Neural crest cell (in vitro differentiated cells): ENCODE data around the gene PELO. TPM values are rescaled to one million over a fixed set of nuclear protein-coding genes. Genes with fewer than 3 reads are reported as not detected.

Experiments used
- DNase-seq: peaks from one replicate; pipeline ENCODE4 v3.0.0; 2021; ENCODE audit warnings: low read depth, mixed read lengths, low spot score
- H3K27ac Mint-ChIP-seq: one replicate; pipeline ENCODE4 v1.8.0; 2021; ENCODE audit warnings: mild to moderate bottlenecking, mixed read lengths; ENCODE audit not compliant: unreplicated experiment
- H3K27me3 Mint-ChIP-seq: 2 replicates; pipeline ENCODE4 v1.8.0; 2021; ENCODE audit warnings: low read depth, mild to moderate bottlenecking, mixed read lengths
- H3K36me3 Mint-ChIP-seq: 2 replicates; pipeline ENCODE4 v1.8.0; 2021; ENCODE audit warnings: low read depth, mild to moderate bottlenecking, mixed read lengths
- H3K4me1 Mint-ChIP-seq: 2 replicates; pipeline ENCODE4 v1.8.0; 2021; ENCODE audit warnings: mixed read lengths
- H3K4me3 Mint-ChIP-seq: one replicate; pipeline ENCODE4 v1.8.0; 2021; ENCODE audit warnings: mild to moderate bottlenecking, mixed read lengths
- H3K9me3 Mint-ChIP-seq: 2 replicates; pipeline ENCODE4 v1.8.0; 2021; ENCODE audit warnings: mixed read lengths
- CTCF ChIP-seq: fragments of 200-600 bp; sonication (generic); conservative IDR thresholded peaks from 2 replicates; pipeline ENCODE4 v1.5.0; 2021; ENCODE audit warnings: antibody characterized with exemption, mild to moderate bottlenecking
- total RNA-seq: library from RNA; stranded (reverse); gene quantifications from 2 replicates; pipeline ENCODE4 v1.2.1, GENCODE V29; 2021

PELO gene
- total RNA-seq, 1 donor from 2014 or later: 11.8 TPM

GRCh38 chr5:52801329-52801728, 13.6 kb downstream of the PELO start:
- Mint-ChIP-seq H3K36me3 (peaks cover 5% of the 10 kb centered on the region), H3K4me1 (peaks cover 43% of the 10 kb centered on the region), H3K9me3 (no peaks in the 10 kb centered on the region), H3K27ac (peak overlapping the region; percentile 90), H3K4me3 (peak overlapping the region; percentile 95), H3K27me3 (no peaks in the 10 kb centered on the region)
- no peak for TF ChIP-seq CTCF
- no peak for DNase-seq

- no peaks in the 10 kb centered on the region for H3K27me3 Mint-ChIP-seq
- peak overlapping the region; percentile 95 for H3K4me3 Mint-ChIP-seq
- no peak for TF ChIP-seq CTCF
- peaks cover 5% of the 10 kb centered on the region for H3K36me3 Mint-ChIP-seq
- H3K27ac Mint-ChIP-seq: no peak overlapping the region
- H3K9me3 Mint-ChIP-seq: no peaks in the 10 kb centered on the region
- peaks cover 43% of the 10 kb centered on the region for H3K4me1 Mint-ChIP-seq
- DNase-seq: no peak
These were observed 14.7 kb downstream of the PELO start for GRCh38 chr5:52802272-52802973.

- no peak overlapping the region for H3K27ac Mint-ChIP-seq
- no peaks in the 10 kb centered on the region for H3K9me3 Mint-ChIP-seq
- H3K4me1 Mint-ChIP-seq: peaks cover 43% of the 10 kb centered on the region
- H3K27me3 Mint-ChIP-seq: no peaks in the 10 kb centered on the region
- peak overlapping the region; percentile 29 for H3K4me3 Mint-ChIP-seq
- no peak for TF ChIP-seq CTCF
- no peak for DNase-seq
- peaks cover 5% of the 10 kb centered on the region for H3K36me3 Mint-ChIP-seq
These were observed 15.2 kb downstream of the PELO start for GRCh38 chr5:52802974-52803336.

- Mint-ChIP-seq H3K27ac (no peak overlapping the region), H3K4me3 (peak overlapping the region; percentile 58), H3K36me3 (peaks cover 5% of the 10 kb centered on the region), H3K4me1 (peaks cover 29% of the 10 kb centered on the region), H3K9me3 (no peaks in the 10 kb centered on the region), H3K27me3 (no peaks in the 10 kb centered on the region)
- DNase-seq: no peak
- no peak for TF ChIP-seq CTCF
These were observed 16.7 kb downstream of the PELO start for GRCh38 chr5:52804387-52804791.

GRCh38 chr5:52804981-52805380, 17.3 kb downstream of the PELO start:
- Mint-ChIP-seq H3K36me3 (peaks cover 5% of the 10 kb centered on the region), H3K9me3 (no peaks in the 10 kb centered on the region), H3K27me3 (no peaks in the 10 kb centered on the region), H3K4me3 (no peak overlapping the region), H3K4me1 (peaks cover 24% of the 10 kb centered on the region), H3K27ac (no peak overlapping the region)
- DNase-seq: no peak
- TF ChIP-seq CTCF: no peak
